Activated CD8-positive, alpha-beta memory T cell treated with anti-CD3 and anti-CD28 coated beads for 36 hours (primary cell): ENCODE results near the gene PTEN. TPM values are rescaled to one million over a fixed set of nuclear protein-coding genes. Genes with fewer than 3 reads are reported as not detected.

ENCODE experiments used
- CTCF ChIA-PET: fragments of 350-600 bp; sonication (Branson Sonifier 250); formaldehyde crosslinking; loops from one replicate; lab custom pipeline; 2021; ENCODE audit warnings: antibody characterized with exemption; lab: Charles Lee
- POLR2A ChIA-PET: fragments of 350-600 bp; sonication (Branson Sonifier 250); formaldehyde crosslinking; loops from one replicate; lab custom pipeline; 2021; ENCODE audit warnings: antibody characterized with exemption; lab: Charles Lee
- total RNA-seq, 2 experiments: library from RNA; stranded (reverse); gene quantifications; one replicate each; pipeline ENCODE4 v1.2.3, GENCODE V29; 2021

PTEN gene
- total RNA-seq, 2 experiments from 2014 or later = 42.4 to 48.0 TPM

- ChIA-PET POLR2A (no interaction called here), CTCF (no interaction called here)
Measured at GRCh38 chr10:87931836-87932230, 68.4 kb downstream of the PTEN start.

GRCh38 chr10:87935290-87936141 lies 72.1 kb downstream of the PTEN start:
- CTCF ChIA-PET = interaction anchor here (0.6 kb wide), 1 partner anchor 201 kb away, joined by 4 read pairs; no protein-coding TSS in a partner anchor
- POLR2A ChIA-PET = no interaction called here

GRCh38 chr10:87940210-87940609 lies 76.8 kb downstream of the PTEN start:
- POLR2A ChIA-PET = no interaction called here
- CTCF ChIA-PET = no interaction called here

GRCh38 chr10:87942884-87943527 lies 79.6 kb downstream of the PTEN start:
- ChIA-PET CTCF (no interaction called here), POLR2A (no interaction called here)

- CTCF ChIA-PET = no interaction called here
- POLR2A ChIA-PET = no interaction called here
Measured at GRCh38 chr10:87945984-87946383, 82.6 kb downstream of the PTEN start.

- CTCF ChIA-PET = no interaction called here
- POLR2A ChIA-PET = interaction anchor here (0.6 kb wide), 1 partner anchor 41 kb away, joined by 15 read pairs; no protein-coding TSS in a partner anchor
Measured at GRCh38 chr10:87952612-87953011, 89.2 kb downstream of the PTEN start.

GRCh38 chr10:87956055-87956454 lies 92.6 kb downstream of the PTEN start:
- CTCF ChIA-PET = no interaction called here
- POLR2A ChIA-PET = no interaction called here

GRCh38 chr10:87957702-87958101 lies 94.3 kb downstream of the PTEN start:
- CTCF ChIA-PET = no interaction called here
- POLR2A ChIA-PET = no interaction called here

GRCh38 chr10:87960230-87960629 lies 96.8 kb downstream of the PTEN start:
- ChIA-PET POLR2A (no interaction called here), CTCF (no interaction called here)

- CTCF ChIA-PET = no interaction called here
- POLR2A ChIA-PET = no interaction called here
Measured at GRCh38 chr10:87961314-87961713, 97.9 kb downstream of the PTEN start.

GRCh38 chr10:87966459-87966858 lies 103.0 kb downstream of the PTEN start:
- ChIA-PET POLR2A (no interaction called here), CTCF (no interaction called here)

- ChIA-PET POLR2A (no interaction called here), CTCF (no interaction called here)
Measured at GRCh38 chr10:87973635-87974034, 110.2 kb downstream of the PTEN start.

GRCh38 chr10:87974130-87974529 lies 110.7 kb downstream of the PTEN start:
- POLR2A ChIA-PET = no interaction called here
- CTCF ChIA-PET = no interaction called here

GRCh38 chr10:87974769-87975168 lies 111.3 kb downstream of the PTEN start:
- ChIA-PET CTCF (no interaction called here), POLR2A (no interaction called here)

GRCh38 chr10:87976101-87976743 lies 112.8 kb downstream of the PTEN start:
- POLR2A ChIA-PET = interaction anchor here (0.6 kb wide), 1 partner anchor 18 kb away, joined by 4 read pairs; no protein-coding TSS in a partner anchor

GRCh38 chr10:87978166-87978565 lies 114.7 kb downstream of the PTEN start:
- CTCF ChIA-PET = interaction anchor here (0.7 kb wide), 1 partner anchor 1801 kb away, joined by 4 read pairs; no protein-coding TSS in a partner anchor
- POLR2A ChIA-PET = interaction anchor here (0.7 kb wide), 1 partner anchor 204 kb away, joined by 4 read pairs; no protein-coding TSS in a partner anchor

More at GRCh38 chr10:87976101-87976743, 112.8 kb downstream of the PTEN start:
- CTCF ChIA-PET = no interaction called here

GRCh38 chr10:87979847-87980246 lies 116.4 kb downstream of the PTEN start:
- ChIA-PET CTCF (interaction anchor here (0.7 kb wide), 1 partner anchor 1196 kb away, joined by 3 read pairs; no protein-coding TSS in a partner anchor), POLR2A (no interaction called here)

GRCh38 chr10:87983716-87984115 lies 120.3 kb downstream of the PTEN start:
- ChIA-PET POLR2A (no interaction called here), CTCF (no interaction called here)

- ChIA-PET CTCF (no interaction called here), POLR2A (no interaction called here)
Measured at GRCh38 chr10:87987206-87987605, 123.8 kb downstream of the PTEN start.

- CTCF ChIA-PET = no interaction called here
Measured at GRCh38 chr10:87991946-87992345, 128.5 kb downstream of the PTEN start.

More at GRCh38 chr10:87991946-87992345, 128.5 kb downstream of the PTEN start:
- POLR2A ChIA-PET = no interaction called here
